IMR-90 (cell line): ENCODE data around the gene BTN1A1.

Source experiments
- CTCF ChIP-seq: conservative IDR thresholded peaks from 2 replicates; pipeline ENCODE4 v1.5.1; 2012; ENCODE audit warnings: mild to moderate bottlenecking, low read depth, low read length, improper control_type of control experiment
- RAD21 ChIP-seq: IDR thresholded peaks from 2 replicates; pipeline ENCODE4 v1.6.1; 2012; ENCODE audit warnings: low read length, improper control_type of control experiment
- RFX5 ChIP-seq: IDR thresholded peaks from 2 replicates; pipeline ENCODE4 v1.8.0; 2012; ENCODE audit warnings: low read depth, mild to moderate bottlenecking, low read length, moderate library complexity
- SMC3 ChIP-seq: fragments of 150-350 bp; IDR thresholded peaks from 2 replicates; pipeline ENCODE4 v1.6.1; 2016; ENCODE audit warnings: low read depth, mild to moderate bottlenecking, antibody characterized with exemption, low read length, moderate library complexity

GRCh38 chr6:26526928-26527327 is 26.8 kb downstream of the BTN1A1 start:
- TF ChIP-seq CTCF, result no peak
- no peak for TF ChIP-seq RFX5
- TF ChIP-seq RAD21, result no peak
- no peak for TF ChIP-seq SMC3
